GM12878 (cell line): ENCODE data around the gene ZNF730.

Source experiments
- CBX3 ChIP-seq: fragments of 200-600 bp; sonication (generic); IDR thresholded peaks from 2 replicates; pipeline ENCODE4 v1.6.1; 2016; ENCODE audit warnings: low read depth, borderline replicate concordance
- CBX5 ChIP-seq: sonication (generic); IDR thresholded peaks from 2 replicates; pipeline ENCODE4 v1.6.1; 2016; ENCODE audit warnings: low read depth, moderate library complexity, mild to moderate bottlenecking, inconsistent platforms
- CTCF ChIP-seq, 3 experiments: IDR thresholded peaks in 2 of 3; conservative IDR thresholded peaks in 1 of 3; 2 replicates each; pipeline ENCODE4 v1.5.1; 2011; ENCODE audit warnings: low read depth in 3 of 3, low read length in 3 of 3, mild to moderate bottlenecking in 3 of 3, control low read depth in 2 of 3, moderate library complexity in 2 of 3, inconsistent platforms in 1 of 3, mixed read lengths in 1 of 3; ENCODE audit not compliant: control insufficient read depth in 2 of 3, insufficient read depth in 1 of 3; ENCODE audit errors: extremely low read depth in 1 of 3
- EP300 ChIP-seq, 2 experiments: fragments of 150-350 bp in 1 of 2; IDR thresholded peaks; 2 replicates each; pipeline ENCODE4 v1.6.1; 2011 to 2012; ENCODE audit warnings: low read depth in 2 of 2, low read length in 2 of 2, borderline replicate concordance in 1 of 2, improper control_type of control experiment in 1 of 2, inconsistent platforms in 1 of 2; ENCODE audit not compliant: control insufficient read depth in 1 of 2
- JUNB ChIP-seq: IDR thresholded peaks from 2 replicates; pipeline ENCODE4 v1.6.1; 2016; ENCODE audit warnings: antibody characterized with exemption, mild to moderate bottlenecking
- MAX ChIP-seq: IDR thresholded peaks from 2 replicates; pipeline ENCODE4 v1.6.1; 2012; ENCODE audit warnings: low read depth, low read length, improper control_type of control experiment
- MTA3 ChIP-seq: IDR thresholded peaks from 2 replicates; pipeline ENCODE4 v1.6.1; 2012; ENCODE audit warnings: low read length, inconsistent platforms, borderline replicate concordance
- POLR2A ChIP-seq: IDR thresholded peaks from 2 replicates; pipeline ENCODE4 v1.6.1; 2011; ENCODE audit warnings: low read depth, mild to moderate bottlenecking, low read length
- RFX5 ChIP-seq: IDR thresholded peaks from 2 replicates; pipeline ENCODE4 v1.6.1; 2011; ENCODE audit warnings: low read depth, low read length, improper control_type of control experiment
- SMAD5 ChIP-seq: IDR thresholded peaks from 2 replicates; pipeline ENCODE4 v1.6.1; 2016; ENCODE audit warnings: antibody characterized with exemption, low read depth
- TBL1XR1 ChIP-seq: IDR thresholded peaks from 2 replicates; pipeline ENCODE4 v1.6.1; 2012; ENCODE audit warnings: low read depth, low read length, improper control_type of control experiment
- ZBTB33 ChIP-seq: fragments of 450-650 bp; IDR thresholded peaks from 2 replicates; pipeline ENCODE4 v1.6.1; 2017; ENCODE audit warnings: mild to moderate bottlenecking
- ZNF592 ChIP-seq: fragments of 450-650 bp; IDR thresholded peaks from 2 replicates; pipeline ENCODE4 v1.6.1; 2017; ENCODE audit warnings: mild to moderate bottlenecking, moderate library complexity

GRCh38 chr19:23145617-23146415, 29.0 kb downstream of the ZNF730 start:
- TF ChIP-seq TBL1XR1 = no peak
- no peak for TF ChIP-seq EP300 (IDR thresholded peaks at IDR 0.05; ENCODE audit: borderline replicate concordance in 1 of 2, control insufficient read depth in 1 of 2, low read depth in 2 of 2, low read length in 2 of 2)
- no peak for TF ChIP-seq ZBTB33
- no peak for TF ChIP-seq CBX3
- TF ChIP-seq CTCF (IDR thresholded peaks at IDR 0.05 in 2 of 3, conservative IDR thresholded peaks at IDR 0.05 in 1 of 3; ENCODE audit: control insufficient read depth in 2 of 3, extremely low read depth in 1 of 3, insufficient read depth in 1 of 3, low read depth in 3 of 3, low read length in 3 of 3) = no peak
- TF ChIP-seq MAX = no peak
- TF ChIP-seq SMAD5 = no peak
- no peak for TF ChIP-seq RFX5
- no peak for TF ChIP-seq CBX5
- TF ChIP-seq ZNF592 = no peak
- no peak for TF ChIP-seq POLR2A
- TF ChIP-seq MTA3 = no peak
- TF ChIP-seq JUNB = no peak
